MCF 10A (cell line): ENCODE results near the gene SEMA3E. TPM values are rescaled to one million over a fixed set of nuclear protein-coding genes. Genes with fewer than 3 reads are reported as not detected.

Experiments
- BruUV-seq: library from RNA; stranded (reverse); fragments of 400-500 nt; replicated peaks from 2 replicates; lab custom pipeline; 2021; lab: Mats Ljungman, UMichigan
- CTCF ChIA-PET: fragments of 300-600 bp; sonication (Branson Sonifier 250); formaldehyde crosslinking; extraction: SDS; loops from one replicate; lab custom pipeline; 2021; ENCODE audit warnings: antibody characterized with exemption, inconsistent platforms; lab: Yijun Ruan, JAX
- POLR2A ChIA-PET: fragments of 300-600, 350-650 bp; sonication (Branson Sonifier 250); formaldehyde crosslinking; extraction: SDS; loops from one replicate; lab custom pipeline; 2020; ENCODE audit warnings: antibody characterized with exemption, inconsistent platforms; lab: Yijun Ruan, JAX
- DNase-seq: peaks from one replicate; pipeline ENCODE4 v3.0.0-alpha.2; 2018; ENCODE audit not compliant: unreplicated experiment
- H3K27ac Mint-ChIP-seq: one replicate; pipeline ENCODE4 v1.8.0; 2022; ENCODE audit warnings: mild to moderate bottlenecking, low read depth, mixed read lengths; ENCODE audit not compliant: unreplicated experiment
- H3K27me3 Mint-ChIP-seq: one replicate; pipeline ENCODE4 v1.8.0; 2022; ENCODE audit warnings: mixed read lengths; ENCODE audit not compliant: insufficient read depth, unreplicated experiment
- H3K36me3 Mint-ChIP-seq: one replicate; pipeline ENCODE4 v1.8.0; 2022; ENCODE audit warnings: mild to moderate bottlenecking, moderate library complexity, mixed read lengths; ENCODE audit not compliant: insufficient read depth, unreplicated experiment
- H3K4me1 Mint-ChIP-seq: one replicate; pipeline ENCODE4 v1.8.0; 2022; ENCODE audit warnings: mixed read lengths; ENCODE audit not compliant: insufficient read depth, unreplicated experiment
- H3K4me3 Mint-ChIP-seq: one replicate; pipeline ENCODE4 v1.8.0; 2022; ENCODE audit warnings: mild to moderate bottlenecking, moderate library complexity, mixed read lengths; ENCODE audit not compliant: unreplicated experiment
- H3K9me3 Mint-ChIP-seq: one replicate; pipeline ENCODE4 v1.8.0; 2022; ENCODE audit warnings: mixed read lengths; ENCODE audit not compliant: unreplicated experiment
- intact Hi-C: fragments of 100-400 bp; cut with micrococcal nuclease; formaldehyde crosslinking; loops from 2 replicates; pipeline ENCODE4 v1.14.1; 2022
- total RNA-seq: library from RNA; stranded (reverse); gene quantifications from 2 replicates; pipeline ENCODE4 v1.2.3, GENCODE V29; 2022
- TF ChIP-seq, protein P1 (sequence below): fragments of 200-600 bp; IDR thresholded peaks from one replicate; pipeline ENCODE4 v1.8.0; 2022; ENCODE audit warnings: antibody characterized with exemption, mild to moderate bottlenecking; ENCODE audit not compliant: unreplicated experiment

Gene SEMA3E
- total RNA-seq, 1 experiment from 2014 or later = 0.51 TPM

DNA sequence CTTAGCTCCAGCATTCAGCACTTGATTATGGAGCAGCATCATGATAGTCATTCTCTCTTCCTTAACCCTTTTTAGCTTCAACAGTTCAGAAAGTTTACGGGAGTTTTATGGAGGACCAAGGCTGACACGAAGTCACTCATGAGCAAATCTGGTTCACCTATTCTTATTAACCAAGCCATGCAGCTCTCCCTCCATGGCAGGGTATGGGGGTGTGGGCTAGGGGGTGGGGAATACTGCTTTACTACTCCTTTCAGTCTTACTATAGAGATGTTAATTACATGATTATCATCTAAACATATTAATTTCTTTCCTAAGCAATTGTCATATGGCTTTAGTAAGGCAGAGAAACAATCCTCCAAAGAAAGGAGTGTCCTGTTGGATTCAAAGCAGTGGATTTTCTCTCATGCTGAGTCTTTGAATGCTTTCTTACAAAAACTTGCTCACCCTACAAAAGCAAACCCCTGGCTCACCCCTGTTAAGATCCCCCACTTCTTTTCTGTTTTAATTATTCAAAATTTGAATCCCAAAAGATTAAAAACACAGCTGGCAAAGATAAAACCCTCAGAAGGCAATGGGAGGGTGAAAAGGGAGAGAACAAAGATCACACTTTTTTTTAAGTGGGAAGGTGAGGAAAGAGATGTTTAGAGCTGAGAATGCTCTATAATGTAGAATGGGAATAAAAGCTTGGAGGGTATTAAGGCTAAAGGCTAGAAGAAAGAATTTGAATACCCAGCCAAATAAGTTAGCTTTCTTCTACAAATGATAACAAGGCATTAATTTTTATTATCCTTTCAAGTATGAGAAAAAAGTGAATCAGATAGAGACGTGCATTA lies 46.4 kb upstream of the SEMA3E start:
- TF ChIP-seq, protein P1, sequence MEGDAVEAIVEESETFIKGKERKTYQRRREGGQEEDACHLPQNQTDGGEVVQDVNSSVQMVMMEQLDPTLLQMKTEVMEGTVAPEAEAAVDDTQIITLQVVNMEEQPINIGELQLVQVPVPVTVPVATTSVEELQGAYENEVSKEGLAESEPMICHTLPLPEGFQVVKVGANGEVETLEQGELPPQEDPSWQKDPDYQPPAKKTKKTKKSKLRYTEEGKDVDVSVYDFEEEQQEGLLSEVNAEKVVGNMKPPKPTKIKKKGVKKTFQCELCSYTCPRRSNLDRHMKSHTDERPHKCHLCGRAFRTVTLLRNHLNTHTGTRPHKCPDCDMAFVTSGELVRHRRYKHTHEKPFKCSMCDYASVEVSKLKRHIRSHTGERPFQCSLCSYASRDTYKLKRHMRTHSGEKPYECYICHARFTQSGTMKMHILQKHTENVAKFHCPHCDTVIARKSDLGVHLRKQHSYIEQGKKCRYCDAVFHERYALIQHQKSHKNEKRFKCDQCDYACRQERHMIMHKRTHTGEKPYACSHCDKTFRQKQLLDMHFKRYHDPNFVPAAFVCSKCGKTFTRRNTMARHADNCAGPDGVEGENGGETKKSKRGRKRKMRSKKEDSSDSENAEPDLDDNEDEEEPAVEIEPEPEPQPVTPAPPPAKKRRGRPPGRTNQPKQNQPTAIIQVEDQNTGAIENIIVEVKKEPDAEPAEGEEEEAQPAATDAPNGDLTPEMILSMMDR = no peak
- POLR2A ChIA-PET = no interaction called here
- no peaks in the 10 kb centered on the region for H3K36me3 Mint-ChIP-seq
- peaks cover 64% of the 10 kb centered on the region for H3K27me3 Mint-ChIP-seq
- no peak overlapping the region for H3K27ac Mint-ChIP-seq
- H3K4me3 Mint-ChIP-seq = no peak overlapping the region
- intact Hi-C loops = no loop called here
- CTCF ChIA-PET = no interaction called here
- no peak for DNase-seq
- BruUV-seq = no TSS peak
- H3K4me1 Mint-ChIP-seq = no peaks in the 10 kb centered on the region
- H3K9me3 Mint-ChIP-seq = no peaks in the 10 kb centered on the region

DNA sequence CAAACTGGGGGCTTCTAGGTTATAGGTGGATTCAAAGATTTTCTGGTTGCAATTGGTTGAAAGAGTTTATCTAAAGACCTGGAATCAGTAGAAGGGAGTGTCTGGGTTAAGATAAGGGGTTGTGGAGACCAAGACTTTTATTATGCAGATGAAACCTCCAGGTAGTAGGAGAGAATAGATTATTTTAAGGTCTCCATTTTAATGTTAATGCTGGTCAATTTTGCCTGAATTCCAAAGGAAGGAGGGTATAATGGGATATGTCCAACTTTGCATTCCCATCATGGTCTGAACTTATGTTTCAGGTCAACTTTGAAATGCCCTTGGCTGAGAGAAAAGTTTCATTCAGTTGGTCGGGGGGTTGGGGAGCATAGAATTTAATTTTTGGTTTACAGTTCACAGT lies 44.3 kb upstream of the SEMA3E start:
- ChIA-PET POLR2A (no interaction called here), CTCF (no interaction called here)
- H3K4me1 Mint-ChIP-seq = no peaks in the 10 kb centered on the region
- H3K36me3 Mint-ChIP-seq = no peaks in the 10 kb centered on the region
- intact Hi-C loops = no loop called here
- H3K27me3 Mint-ChIP-seq = peaks cover 65% of the 10 kb centered on the region
- H3K9me3 Mint-ChIP-seq = no peaks in the 10 kb centered on the region
- no peak for DNase-seq
- no peak overlapping the region for H3K4me3 Mint-ChIP-seq
- TF ChIP-seq, protein P1 = no peak
- no TSS peak for BruUV-seq
- H3K27ac Mint-ChIP-seq = no peak overlapping the region

DNA sequence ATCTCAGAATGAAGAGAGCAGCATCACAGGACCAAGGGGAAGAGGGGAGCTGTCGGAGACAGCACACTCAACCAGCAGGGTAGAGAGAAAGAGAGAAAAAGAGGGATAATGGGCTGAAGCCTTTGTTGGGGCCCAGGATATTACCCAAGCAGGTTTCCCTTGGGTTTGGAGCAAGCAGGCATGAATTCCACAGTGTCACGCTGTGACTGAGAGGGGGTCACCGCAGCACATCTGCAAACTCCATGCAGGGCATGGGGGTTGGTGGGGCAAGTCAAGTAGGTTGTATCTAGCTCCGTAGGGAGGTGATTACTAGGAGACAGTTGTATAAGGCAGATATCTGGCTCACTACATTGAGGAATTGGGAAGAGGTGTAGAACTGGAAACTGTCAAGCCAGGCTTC lies 42.2 kb upstream of the SEMA3E start:
- no peak overlapping the region for H3K27ac Mint-ChIP-seq
- H3K9me3 Mint-ChIP-seq = no peaks in the 10 kb centered on the region
- CTCF ChIA-PET = interaction anchor here (1.1 kb wide), 1 partner anchor 123 kb away, joined by 3 read pairs; no protein-coding TSS in a partner anchor
- no TSS peak for BruUV-seq
- intact Hi-C loops = no loop called here
- DNase-seq = no peak
- TF ChIP-seq, protein P1 = no peak
- no peaks in the 10 kb centered on the region for H3K4me1 Mint-ChIP-seq
- H3K4me3 Mint-ChIP-seq = no peak overlapping the region
- POLR2A ChIA-PET = no interaction called here
- H3K36me3 Mint-ChIP-seq = no peaks in the 10 kb centered on the region
- peaks cover 62% of the 10 kb centered on the region for H3K27me3 Mint-ChIP-seq

DNA sequence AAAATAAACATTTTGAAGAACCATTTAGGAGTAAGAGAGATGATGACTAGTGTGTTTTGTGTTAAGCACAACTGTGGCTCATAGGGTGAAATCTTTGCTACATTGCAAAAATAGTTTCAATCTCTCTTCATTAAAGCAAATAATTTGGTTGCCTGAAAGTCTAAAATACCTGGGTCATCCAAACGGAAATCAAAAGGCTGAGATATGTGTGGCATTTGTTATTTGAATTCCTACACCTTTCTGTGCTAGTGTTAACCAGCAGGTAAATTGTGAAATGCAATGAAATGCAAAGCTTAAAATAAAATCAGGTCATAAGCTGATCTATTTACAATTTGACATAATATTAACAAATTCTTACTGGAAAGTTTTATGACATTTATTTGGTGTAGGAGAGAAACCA lies 40.9 kb upstream of the SEMA3E start:
- intact Hi-C loops = no loop called here
- Mint-ChIP-seq H3K4me3 (no peak overlapping the region), H3K9me3 (no peaks in the 10 kb centered on the region), H3K27ac (no peak overlapping the region), H3K4me1 (no peaks in the 10 kb centered on the region), H3K36me3 (no peaks in the 10 kb centered on the region), H3K27me3 (peaks cover 55% of the 10 kb centered on the region)
- TF ChIP-seq, protein P1 = no peak
- no peak for DNase-seq
- ChIA-PET CTCF (interaction anchor here (0.6 kb wide), 1 partner anchor 353 kb away, joined by 3 read pairs; no protein-coding TSS in a partner anchor), POLR2A (no interaction called here)
- no TSS peak for BruUV-seq
